ENCODE data around the gene CSNK2A1.
A peak's percentile ranks its signal among the peaks of the same experiment; 100 is the strongest.
"Not testable (repeated sequence)": the region's sequence is repeated elsewhere in the genome, so short reads cannot be mapped to it uniquely, and the experiment has no call there.

The CSNK2A1 gene

GRCh38 chr20:454951-455350 is 88.6 kb downstream of the CSNK2A1 start:
- Histone ChIP-seq H3K9ac (ENCODE audit: insufficient read length) (no peak overlapping the region), H3K27ac (no peak overlapping the region), H3K36me3 (ENCODE audit: insufficient read depth, low read length) (no peaks in the 10 kb centered on the region), H3K4me3 (no peak overlapping the region), H3K9me3 (ENCODE audit: low read depth, low read length) (no peaks in the 10 kb centered on the region)
- no peak for TF ChIP-seq POLR2AphosphoS5 (IDR thresholded peaks at IDR 0.05; ENCODE audit: borderline replicate concordance, low read depth, low read length)
- no peak for TF ChIP-seq EZH2 (IDR thresholded peaks at IDR 0.05)
- TF ChIP-seq FOXP2 (optimal IDR thresholded peaks at IDR 0.05; ENCODE audit: control extremely low read depth, extremely low read length, insufficient read depth) = no peak
- no peak for DNase-seq (ENCODE audit: low read depth, low spot score)

- H3K9me3 ChIP-seq (ENCODE audit: low read depth, low read length); H3K4me3 ChIP-seq; H3K27ac ChIP-seq; DNase-seq (ENCODE audit: low read depth, low spot score); H3K9ac ChIP-seq (ENCODE audit: insufficient read length); H3K36me3 ChIP-seq (ENCODE audit: insufficient read depth, low read length): not testable (repeated sequence)
Observed at GRCh38 chr20:452021-452420, 91.6 kb downstream of the CSNK2A1 start.

GRCh38 chr20:445514-446336 is 97.9 kb downstream of the CSNK2A1 start:
- Histone ChIP-seq H3K9ac (ENCODE audit: insufficient read length) (no peak overlapping the region), H3K36me3 (ENCODE audit: insufficient read depth, low read length) (peaks cover 53% of the 10 kb centered on the region), H3K9me3 (ENCODE audit: low read depth, low read length) (no peaks in the 10 kb centered on the region), H3K4me3 (no peak overlapping the region), H3K27ac (0 out of 2 replicates have a peak overlapping the region, but pooled peaks have one; percentile 28)
- no peak for DNase-seq (ENCODE audit: low read depth, low spot score)
- TF ChIP-seq POLR2AphosphoS5 (IDR thresholded peaks at IDR 0.05; ENCODE audit: borderline replicate concordance, low read depth, low read length) = no peak
- no peak for TF ChIP-seq EZH2 (IDR thresholded peaks at IDR 0.05)
- no peak for TF ChIP-seq FOXP2 (optimal IDR thresholded peaks at IDR 0.05; ENCODE audit: control extremely low read depth, extremely low read length, insufficient read depth)

GRCh38 chr20:444862-445426 is 98.6 kb downstream of the CSNK2A1 start:
- Histone ChIP-seq H3K9ac (ENCODE audit: insufficient read length) (no peak overlapping the region), H3K4me3 (no peak overlapping the region), H3K27ac (0 out of 2 replicates have a peak overlapping the region, but pooled peaks have one; percentile 28), H3K9me3 (ENCODE audit: low read depth, low read length) (no peaks in the 10 kb centered on the region), H3K36me3 (ENCODE audit: insufficient read depth, low read length) (peaks cover 61% of the 10 kb centered on the region)
- TF ChIP-seq EZH2 (IDR thresholded peaks at IDR 0.05) = no peak
- TF ChIP-seq FOXP2 (optimal IDR thresholded peaks at IDR 0.05; ENCODE audit: control extremely low read depth, extremely low read length, insufficient read depth) = no peak
- TF ChIP-seq POLR2AphosphoS5 (IDR thresholded peaks at IDR 0.05; ENCODE audit: borderline replicate concordance, low read depth, low read length) = no peak
- DNase-seq (ENCODE audit: low read depth, low spot score) = no peak

GRCh38 chr20:444117-444516 is 99.5 kb downstream of the CSNK2A1 start:
- TF ChIP-seq EZH2 (IDR thresholded peaks at IDR 0.05) (no peak), FOXP2 (optimal IDR thresholded peaks at IDR 0.05; ENCODE audit: control extremely low read depth, extremely low read length, insufficient read depth) (no peak)
- Histone ChIP-seq H3K9me3 (ENCODE audit: low read depth, low read length) (no peaks in the 10 kb centered on the region), H3K36me3 (ENCODE audit: insufficient read depth, low read length) (peaks cover 70% of the 10 kb centered on the region), H3K9ac (ENCODE audit: insufficient read length) (no peak overlapping the region), H3K4me3 (no peak overlapping the region), H3K27ac (no peak overlapping the region)
- no peak for DNase-seq (ENCODE audit: low read depth, low spot score)

- Histone ChIP-seq H3K36me3 (ENCODE audit: insufficient read depth, low read length) (peaks cover 77% of the 10 kb centered on the region), H3K27ac (no peak overlapping the region), H3K9ac (ENCODE audit: insufficient read length) (no peak overlapping the region), H3K4me3 (no peak overlapping the region), H3K9me3 (ENCODE audit: low read depth, low read length) (no peaks in the 10 kb centered on the region)
- no peak for DNase-seq (ENCODE audit: low read depth, low spot score)
- TF ChIP-seq EZH2 (IDR thresholded peaks at IDR 0.05) (no peak), POLR2AphosphoS5 (IDR thresholded peaks at IDR 0.05; ENCODE audit: borderline replicate concordance, low read depth, low read length) (no peak), FOXP2 (optimal IDR thresholded peaks at IDR 0.05; ENCODE audit: control extremely low read depth, extremely low read length, insufficient read depth) (no peak)
Observed at GRCh38 chr20:443223-443775, 100.3 kb downstream of the CSNK2A1 start.

- Histone ChIP-seq H3K4me3 (no peak overlapping the region), H3K36me3 (ENCODE audit: insufficient read depth, low read length) (peaks cover 86% of the 10 kb centered on the region), H3K9me3 (ENCODE audit: low read depth, low read length) (no peaks in the 10 kb centered on the region), H3K9ac (ENCODE audit: insufficient read length) (no peak overlapping the region), H3K27ac (no peak overlapping the region)
- TF ChIP-seq POLR2AphosphoS5 (IDR thresholded peaks at IDR 0.05; ENCODE audit: borderline replicate concordance, low read depth, low read length) (no peak), EZH2 (IDR thresholded peaks at IDR 0.05) (no peak), FOXP2 (optimal IDR thresholded peaks at IDR 0.05; ENCODE audit: control extremely low read depth, extremely low read length, insufficient read depth) (no peak)
- DNase-seq (ENCODE audit: low read depth, low spot score) = no peak
Observed at GRCh38 chr20:440636-441035, 103.0 kb downstream of the CSNK2A1 start.

- H3K4me3 ChIP-seq = no peak overlapping the region
- no peak overlapping the region for H3K27ac ChIP-seq
- no peak overlapping the region for H3K9ac ChIP-seq (ENCODE audit: insufficient read length)
- no peaks in the 10 kb centered on the region for H3K9me3 ChIP-seq (ENCODE audit: low read depth, low read length)
- DNase-seq (ENCODE audit: low read depth, low spot score) = no peak
- H3K36me3 ChIP-seq (ENCODE audit: insufficient read depth, low read length) = peaks cover 86% of the 10 kb centered on the region
- TF ChIP-seq POLR2AphosphoS5 (IDR thresholded peaks at IDR 0.05; ENCODE audit: borderline replicate concordance, low read depth, low read length) (no peak), FOXP2 (optimal IDR thresholded peaks at IDR 0.05; ENCODE audit: control extremely low read depth, extremely low read length, insufficient read depth) (no peak), EZH2 (IDR thresholded peaks at IDR 0.05) (no peak)
Observed at GRCh38 chr20:440148-440547, 103.4 kb downstream of the CSNK2A1 start.

Measured in SK-N-MC (cell line).